ENCODE data around the gene ARID1B. TPM values are rescaled to one million over a fixed set of nuclear protein-coding genes. Genes with fewer than 3 reads are reported as not detected.

Gene ARID1B
- total and polyA plus RNA-seq, 9 of the 15 experiments (the other 6 are each of a cell fraction or from before 2014, with no cell fraction given), result 12.5 to 50.5 (median 25.8) TPM

DNA sequence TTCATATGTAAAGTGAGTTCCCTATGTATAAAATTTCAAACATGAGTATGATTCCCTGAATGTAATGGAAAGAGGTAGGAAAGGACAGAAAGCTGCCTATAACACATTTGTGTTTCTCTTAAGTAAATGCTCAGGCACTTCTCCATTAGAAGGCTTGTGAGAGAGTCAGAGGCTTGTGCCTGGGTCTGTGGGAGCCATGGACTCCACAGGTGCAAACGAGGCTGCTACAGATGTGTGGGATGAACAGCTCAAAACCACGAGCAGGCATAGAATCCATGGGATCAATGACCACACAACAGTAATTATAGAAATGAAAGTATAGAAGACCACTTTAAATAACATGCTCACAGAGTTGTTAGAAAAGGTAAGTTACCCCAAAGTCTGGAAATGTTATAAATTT is 134.4 kb downstream of the ARID1B start:
- ChIA-PET POLR2A (interaction anchor here (1.5 kb wide), 1 partner anchor 21 kb away, joined by 3 read pairs; no protein-coding TSS in a partner anchor), CTCF (ENCODE audit: low intra/inter-chr PET ratio) (no interaction called here)
- Histone ChIP-seq H3K4me3 (no peak overlapping the region), H3K4me2 (ENCODE audit: insufficient read depth, low read length) (no peak overlapping the region), H3K9ac (ENCODE audit: insufficient read depth in 1 of 2, low read depth in 2 of 2, low read length in 2 of 2) (no peak overlapping the region), H3K79me2 (ENCODE audit: control insufficient read depth, insufficient read depth, low read length) (peaks cover 13% of the 10 kb centered on the region; the same call in 1 of the 3 replicates), H3K9me1 (ENCODE audit: control insufficient read depth, insufficient read depth, low read length) (no peaks in the 10 kb centered on the region), H2AFZ (ENCODE audit: low read depth, low read length) (no peak overlapping the region), H3K36me3 (ENCODE audit: control insufficient read depth, insufficient read depth, low read length) (no peaks in the 10 kb centered on the region), H3K27ac (ENCODE audit: extremely low read depth, low read depth, low read length) (no peak overlapping the region), H3K27me3 (ENCODE audit: control insufficient read depth in 2 of 2, insufficient read depth in 2 of 2, low read length in 2 of 2) (no peaks in the 10 kb centered on the region), H3K9me3 (replicated peaks; ENCODE audit: control insufficient read depth, insufficient read depth, low read depth, low read length) (no peaks in the 10 kb centered on the region), H3K4me1 (replicated peaks in 1 of 2; ENCODE audit: control insufficient read depth in 2 of 2, insufficient read depth in 2 of 2, low read length in 2 of 2) (peaks cover 5 to 21% of the 10 kb centered on the region in 2 experiments; a peak in 4 of 5 replicates), H4K20me1 (replicated peaks; ENCODE audit: control insufficient read depth, insufficient read depth, low read length) (peaks cover 7% of the 10 kb centered on the region)
- TF ChIP-seq NUFIP1 (IDR thresholded peaks at IDR 0.05; ENCODE audit: partially characterized antibody) (no peak), PTTG1 (tag; IDR thresholded peaks at IDR 0.05; ENCODE audit: low read depth) (no peak), CBX2 (IDR thresholded peaks at IDR 0.05; ENCODE audit: insufficient read depth, low read length, poor library complexity, severe bottlenecking) (no peak), GTF2A2 (tag; IDR thresholded peaks at IDR 0.05) (no peak), HMBOX1 (IDR thresholded peaks at IDR 0.05) (no peak), ZBTB9 (CRISPR knock-in tag; IDR thresholded peaks at IDR 0.05) (no peak), GTF2B (IDR thresholded peaks at IDR 0.05; ENCODE audit: extremely low read depth, insufficient read length) (no peak), HDAC2 (IDR thresholded peaks at IDR 0.05) (no peak), YY1 (IDR thresholded peaks at IDR 0.05; ENCODE audit: borderline replicate concordance in 1 of 3, control insufficient read depth in 1 of 3, extremely low read depth in 1 of 3, insufficient read depth in 3 of 3, insufficient read length in 1 of 3, insufficient replicate concordance in 2 of 3, low read depth in 1 of 3, low read length in 2 of 3) (no peak), E2F1 (CRISPR knock-in tag; IDR thresholded peaks at IDR 0.05) (no peak), ZNF76 (CRISPR knock-in tag; IDR thresholded peaks at IDR 0.05; ENCODE audit: borderline replicate concordance) (no peak), ATF2 (CRISPR knock-in tag; IDR thresholded peaks at IDR 0.05) (no peak), HEY1 (CRISPR knock-in tag; IDR thresholded peaks at IDR 0.05; ENCODE audit: borderline replicate concordance) (no peak), HNRNPL (IDR thresholded peaks at IDR 0.05; ENCODE audit: low read depth, low read length) (no peak), HSF4 (CRISPR knock-in tag; IDR thresholded peaks at IDR 0.05; ENCODE audit: borderline replicate concordance) (no peak), U2AF2 (optimal IDR thresholded peaks at IDR 0.05; ENCODE audit: low read depth, low read length) (no peak), KLF6 (CRISPR knock-in tag; IDR thresholded peaks at IDR 0.05; ENCODE audit: borderline replicate concordance) (no peak)
- intact Hi-C loops (cut with micrococcal nuclease) (no loop called here), in situ Hi-C loops (cut with MboI) (no loop called here)
- 34% methylated on average over 2 of the region's 2 CpGs for WGBS (ENCODE audit: insufficient coverage, low coverage, missing lambda C conversion rate)
- FAIRE-seq (no peak), DNase-seq (ENCODE audit: extremely low read depth in 1 of 4, low spot score in 3 of 4) (no peak), ATAC-seq (no peak; the same call in 2 of the 3 replicates)
- BruUV-seq (replicated peaks), result no TSS peak
